Right ventricle myocardium superior (tissue), 1 donor: Measurements from ENCODE around the gene CLTB. TPM values are rescaled to one million over a fixed set of nuclear protein-coding genes. Genes with fewer than 3 reads are reported as not detected.

Source experiments
- ATAC-seq: fragments of 200-7000 bp; cut with Tn5 transposase; one replicate; pipeline ENCODE4 v1.9.1; 2020; ENCODE audit warnings: mild to moderate bottlenecking; ENCODE audit not compliant: poor library complexity
- DNase-seq: peaks from one replicate; pipeline ENCODE4 v3.0.0-alpha.2; 2020
- intact Hi-C: fragments of 100-400 bp; cut with DNase I; formaldehyde crosslinking; loops from one replicate; pipeline ENCODE4 v1.11.2; 2022
- microRNA-seq: library from miRNA; unstranded; fragments of <30 nt; microRNA quantifications from one replicate; pipeline ENCODE4 v1.2.0, GENCODE V29; 2020
- total RNA-seq: library from RNA; stranded (reverse); fragmentation: NEBNext Ultra II Directional; extraction: Animal tissue kit (Norgen Biotek cat#: 25700); gene quantifications from one replicate; pipeline ENCODE4 v1.2.1, GENCODE V29; 2021
- donor health status: DM: no; HTN: yes; CAD: no; lungs with severe emphysema.

Gene CLTB
- total RNA-seq, 1 donor from 2014 or later, result 209 TPM

- ATAC-seq (peak; percentile 52), DNase-seq (peak; percentile 77)
- intact Hi-C loops, result no loop called here
Observed at GRCh38 chr5:176365351-176366231, 50.7 kb downstream of the CLTB start, which contains the start of gene ARL10. Gene ARL10 (plus strand): TSS chr5:176365487. CDS start chr5:176365564, 77 bp downstream.

- no peak for ATAC-seq
- no peak for DNase-seq
- intact Hi-C loops, result no loop called here
Observed at GRCh38 chr5:176364765-176365350, 51.5 kb downstream of the CLTB start.

GRCh38 chr5:176362233-176362490, 54.2 kb downstream of the CLTB start:
- intact Hi-C loops, result no loop called here
- DNase-seq (no peak), ATAC-seq (no peak)

- DNase-seq (peak; percentile 98), ATAC-seq (peak; percentile 97)
- intact Hi-C loops, result no loop called here
Observed at GRCh38 chr5:176361437-176362232, 54.7 kb downstream of the CLTB start, which contains the start of gene KIAA1191. Gene KIAA1191 (minus strand): TSS chr5:176361764. CDS start chr5:176359508, 2,256 bp downstream.

- DNase-seq, result no peak
- peak; percentile 6 for ATAC-seq
- intact Hi-C loops, result no loop called here
Observed at GRCh38 chr5:176360894-176361436, 55.4 kb downstream of the CLTB start.

- intact Hi-C loops, result no loop called here
- DNase-seq, result no peak
- ATAC-seq, result no peak
Observed at GRCh38 chr5:176359658-176360057, 56.7 kb downstream of the CLTB start.

- intact Hi-C loops, result no loop called here
- ATAC-seq, result no peak
- DNase-seq, result no peak
Observed at GRCh38 chr5:176356179-176356566, 60.2 kb downstream of the CLTB start.

GRCh38 chr5:176355400-176356178, 60.8 kb downstream of the CLTB start:
- ATAC-seq, result no peak
- DNase-seq, result no peak
- intact Hi-C loops, result no loop called here

- intact Hi-C loops, result no loop called here
- ATAC-seq, result no peak
- DNase-seq, result no peak
Observed at GRCh38 chr5:176353533-176353932, 62.8 kb downstream of the CLTB start.

- ATAC-seq (no peak), DNase-seq (no peak)
- intact Hi-C loops, result no loop called here
Observed at GRCh38 chr5:176352116-176352878, 64.0 kb downstream of the CLTB start.

GRCh38 chr5:176350416-176350815, 65.9 kb downstream of the CLTB start:
- intact Hi-C loops, result no loop called here
- no peak for DNase-seq
- no peak for ATAC-seq

GRCh38 chr5:176342766-176343458, 73.4 kb downstream of the CLTB start:
- intact Hi-C loops, result no loop called here
- DNase-seq (no peak), ATAC-seq (no peak)

Small RNA genes lying within 50 kb of the gene (microRNA-seq; reads per million reads assigned to microRNA genes)
- gene MIR1271, result 7.4 reads per million, percentile 21 among the genes with 10 or more reads in this experiment

Other genes starting within 250 kb of the CLTB start
- 3.6 TPM for gene SIMC1, start 178.1 kb downstream of the CLTB start, total RNA-seq
- 70.8 TPM for gene KIAA1191, start 54.8 kb downstream of the CLTB start, total RNA-seq
- 5.5 TPM for gene ARL10, start 51.1 kb downstream of the CLTB start, total RNA-seq
- gene NOP16, start 27.9 kb downstream of the CLTB start, total RNA-seq, result 18.7 TPM
- gene HIGD2A, start 27.8 kb downstream of the CLTB start, total RNA-seq, result 210 TPM
- gene FAF2, start 31.8 kb upstream of the CLTB start, total RNA-seq, result 12.3 TPM
- 27.8 TPM for gene RNF44, start 120.9 kb upstream of the CLTB start, total RNA-seq
- gene CDHR2, start 132.8 kb upstream of the CLTB start, total RNA-seq, result 0.19 TPM
- gene GPRIN1, start 193.6 kb upstream of the CLTB start, total RNA-seq, result 0.56 TPM
- gene SNCB, start 214.0 kb upstream of the CLTB start, total RNA-seq, result not detected
- gene EIF4E1B, start 214.1 kb upstream of the CLTB start, total RNA-seq, result not detected
- gene TSPAN17, start 230.9 kb upstream of the CLTB start, total RNA-seq, result 27.4 TPM